Inflammatory macrophage treated with lipopolysaccharide for 4 hours (primary cell): ENCODE measurements around the gene GTSF1L.

Experiments
- DNase-seq: peaks from one replicate; pipeline ENCODE4 v3.0.0-alpha.2; 2020

The GTSF1L gene

GRCh38 chr20:43726811-43727338 lies at the start of gene GTSF1L:
Gene GTSF1L, minus strand, starts transcription at chr20:43727002. Its CDS starts 308 bp downstream, at chr20:43726694.
- no peak for DNase-seq

DNA sequence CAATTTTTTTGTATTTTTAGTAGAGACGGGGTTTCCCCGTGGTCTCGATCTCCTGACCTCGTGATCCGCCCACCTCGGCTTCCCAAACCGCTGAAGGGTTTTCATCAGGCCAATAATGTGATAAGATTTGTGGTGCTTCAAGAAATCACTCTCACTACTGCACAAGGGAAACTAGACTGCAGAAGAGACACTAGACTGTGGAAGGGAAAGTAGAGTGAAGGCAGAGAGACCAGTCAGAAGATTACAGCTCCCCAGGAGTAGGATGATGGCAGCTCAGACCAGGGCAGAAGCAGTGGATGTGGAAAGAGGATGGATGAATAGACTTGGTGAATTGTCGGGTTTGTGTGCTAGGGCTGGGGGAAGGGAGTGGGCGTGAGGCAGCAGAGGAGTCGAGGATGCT lies 48.0 kb upstream of the GTSF1L start:
- DNase-seq, result no peak

GRCh38 chr20:43771503-43772190 lies 44.8 kb upstream of the GTSF1L start:
- no peak for DNase-seq

GRCh38 chr20:43770342-43770741 lies 43.5 kb upstream of the GTSF1L start:
- no peak for DNase-seq

- no peak for DNase-seq
Measured at GRCh38 chr20:43767686-43768474, 41.1 kb upstream of the GTSF1L start.

- DNase-seq, result no peak
Measured at GRCh38 chr20:43766917-43767316, 40.1 kb upstream of the GTSF1L start.

GRCh38 chr20:43766385-43766784 lies 39.6 kb upstream of the GTSF1L start:
- DNase-seq, result no peak

DNA sequence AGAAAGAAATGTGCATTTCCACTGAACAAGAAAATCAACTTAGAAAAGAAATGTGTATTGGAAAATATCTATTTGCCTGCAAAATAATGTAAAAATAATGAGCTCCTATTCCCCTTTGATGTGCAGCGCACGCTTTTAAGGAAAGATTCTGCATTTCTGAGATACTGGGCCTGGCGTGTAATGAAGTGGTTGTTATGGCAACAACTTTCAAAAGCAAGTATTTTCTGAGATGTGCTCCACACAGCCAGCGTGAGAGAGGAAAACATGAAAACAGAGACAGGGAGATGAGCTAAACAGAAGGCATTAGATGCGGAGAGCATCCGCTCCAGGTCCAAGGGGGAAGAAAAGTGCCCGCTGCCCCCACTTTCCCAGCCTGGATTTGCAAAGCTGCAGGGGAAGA lies 39.1 kb upstream of the GTSF1L start:
- no peak for DNase-seq

DNA sequence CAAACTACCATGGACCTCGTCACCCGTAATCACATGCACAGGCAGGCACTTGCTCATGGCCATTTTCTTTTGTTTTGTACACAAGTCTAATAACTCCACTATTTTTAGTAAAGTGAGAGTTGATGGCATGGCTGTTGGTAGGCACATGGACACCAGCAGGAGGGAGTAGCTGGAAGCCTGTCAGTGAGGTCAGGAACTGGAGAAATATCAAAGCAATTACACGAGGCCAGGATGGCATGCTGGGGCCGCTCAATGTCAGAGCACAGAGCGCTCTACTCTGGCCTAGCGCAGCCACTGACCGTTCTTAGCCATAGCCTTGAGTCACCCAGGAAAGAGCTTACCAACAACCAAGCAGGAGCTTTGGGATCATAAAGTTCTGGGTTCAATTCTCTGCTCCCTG lies 36.1 kb upstream of the GTSF1L start:
- DNase-seq, result no peak

- no peak for DNase-seq
Measured at GRCh38 chr20:43761386-43762340, 34.9 kb upstream of the GTSF1L start.

- DNase-seq, result peak; percentile 37
Measured at GRCh38 chr20:43757888-43758287, 31.1 kb upstream of the GTSF1L start.

DNA sequence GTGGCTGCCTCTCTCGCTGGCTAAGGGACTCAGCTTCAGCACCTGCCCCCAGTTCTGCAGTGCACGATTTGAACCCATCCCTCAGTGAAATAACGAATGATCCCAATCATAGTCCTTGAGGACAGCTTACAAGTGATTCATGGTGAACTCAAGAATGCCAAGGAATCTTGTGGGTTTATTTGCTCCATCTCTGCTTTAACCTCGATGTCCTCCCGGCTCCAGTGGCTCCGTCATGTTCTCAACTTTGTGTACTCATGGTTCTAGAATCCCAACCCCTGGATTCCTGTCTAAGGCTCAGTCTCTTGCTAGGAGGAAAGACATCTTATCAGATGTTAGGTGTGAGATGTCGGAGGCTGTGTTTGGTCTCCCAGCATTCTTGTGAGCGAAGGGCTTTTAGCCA lies 29.0 kb upstream of the GTSF1L start:
- DNase-seq, result no peak

- no peak for DNase-seq
Measured at GRCh38 chr20:43755390-43755789, 28.6 kb upstream of the GTSF1L start.

- peak; percentile 81 for DNase-seq
Measured at GRCh38 chr20:43752561-43753301, 25.9 kb upstream of the GTSF1L start.

GRCh38 chr20:43752051-43752360 lies 25.2 kb upstream of the GTSF1L start:
- DNase-seq, result no peak

- peak; percentile 39 for DNase-seq
Measured at GRCh38 chr20:43751167-43752050, 24.6 kb upstream of the GTSF1L start.

DNA sequence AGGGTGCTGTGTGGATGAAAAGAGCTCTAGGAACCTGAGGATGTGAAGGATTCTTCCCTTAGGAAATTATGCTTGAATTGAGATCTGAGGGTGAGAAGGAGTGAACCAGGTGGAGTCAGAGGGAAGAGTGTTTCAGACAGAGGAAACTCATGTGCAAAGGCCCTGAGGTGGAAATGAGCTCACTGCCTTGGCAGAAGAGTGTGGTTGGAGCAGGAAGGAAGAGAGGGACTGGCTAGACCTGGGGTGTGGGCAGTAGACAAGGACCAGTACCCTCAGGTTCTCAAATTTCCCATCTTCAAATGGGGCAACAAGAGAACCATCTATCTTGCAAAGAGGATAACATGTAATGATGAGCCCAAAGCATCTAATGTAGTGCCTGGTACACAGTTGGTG lies 24.0 kb upstream of the GTSF1L start:
- DNase-seq, result no peak

DNA sequence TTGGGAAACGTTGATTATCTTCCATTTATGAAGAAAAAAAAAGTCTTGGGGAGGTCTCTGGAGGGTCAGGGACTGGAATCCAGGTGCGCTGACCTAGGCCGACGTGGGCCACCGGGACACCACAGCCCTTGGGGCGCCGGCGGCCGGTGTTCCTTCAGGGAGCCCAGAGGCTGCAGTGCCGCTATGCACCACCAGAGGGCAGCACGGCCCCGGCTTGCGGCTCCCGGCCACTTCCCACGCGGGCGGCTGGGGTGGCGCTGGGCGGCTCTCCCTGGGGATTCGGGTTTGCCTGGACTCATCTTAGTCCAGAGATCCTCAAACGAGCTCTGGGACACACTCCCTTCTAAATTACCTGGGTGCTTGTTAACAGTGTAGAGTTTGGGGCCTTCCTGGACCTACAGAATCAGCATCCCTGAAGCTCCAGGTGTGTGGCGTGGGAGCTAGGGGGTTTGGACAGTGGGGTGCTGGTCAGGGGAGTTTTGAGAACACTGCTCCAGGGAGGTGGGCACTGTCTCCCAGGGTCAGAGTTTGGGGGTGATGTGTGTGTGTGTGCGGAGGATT lies 23.0 kb upstream of the GTSF1L start:
- peak; percentile 64 for DNase-seq

DNA sequence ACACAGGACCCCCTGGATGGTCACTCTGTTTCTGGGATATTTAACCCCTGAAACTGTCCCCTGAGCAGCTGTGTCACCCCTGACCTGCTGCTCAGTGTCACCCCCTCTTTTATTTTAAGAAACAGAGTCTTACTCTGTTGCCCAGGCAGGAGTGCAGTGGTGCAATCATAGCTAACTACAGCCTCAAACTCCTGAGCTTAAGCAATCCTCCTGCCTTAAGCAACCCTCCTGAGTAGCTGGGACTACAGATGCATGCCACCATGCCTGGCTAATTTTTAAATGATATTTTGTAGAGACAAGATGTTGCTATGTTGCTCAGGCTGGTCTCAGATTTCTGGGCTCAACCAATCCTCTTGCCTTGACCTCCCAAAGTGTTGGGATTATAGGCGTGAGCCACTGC lies 21.5 kb upstream of the GTSF1L start:
- DNase-seq, result peak; percentile 57

DNA sequence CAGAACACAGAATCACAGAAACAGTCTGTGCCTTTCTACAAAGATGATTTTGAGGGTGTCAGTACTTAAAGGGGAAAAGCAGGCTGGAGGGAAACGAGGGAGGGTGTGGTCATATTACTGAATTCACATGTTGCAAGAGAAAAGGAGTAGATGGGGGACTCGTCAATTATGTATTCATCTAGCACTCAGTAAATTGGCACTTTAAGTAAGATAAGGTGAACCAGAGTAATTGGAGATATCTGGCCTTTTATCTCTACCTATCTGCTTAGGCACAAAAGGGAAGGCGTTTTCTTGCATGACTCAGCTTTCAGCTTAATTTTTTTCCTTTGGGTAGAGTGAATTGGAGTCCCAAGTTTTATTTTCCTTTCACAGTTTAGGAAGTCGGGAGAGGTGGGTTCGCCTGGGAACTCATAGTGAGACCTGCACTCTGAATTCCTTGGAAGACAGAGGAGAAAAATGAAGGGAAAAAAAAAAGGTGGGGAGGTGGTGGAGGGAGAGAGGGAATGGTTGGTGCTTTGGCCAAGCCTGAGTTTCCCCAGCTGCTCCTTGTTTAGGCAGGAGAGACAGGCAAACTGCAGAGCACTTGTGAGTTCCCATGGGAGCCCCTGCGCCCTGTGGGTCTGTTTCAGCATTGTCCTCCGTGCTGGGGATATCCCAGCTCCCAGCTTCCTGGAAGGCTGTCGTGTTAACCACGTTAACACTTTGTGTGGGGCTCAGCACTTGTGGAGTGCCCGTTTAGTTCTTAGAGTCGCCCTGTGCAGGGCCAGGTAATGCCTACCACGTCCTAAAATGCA lies 19.7 kb upstream of the GTSF1L start:
- peak; percentile 28 for DNase-seq
